HG03565 (cell line): Measurements from ENCODE around the gene FDXACB1.

Source experiments
- ATAC-seq: cut with Tn5 transposase; IDR thresholded peaks from one replicate; pipeline ENCODE4 v1.9.1; 2021; ENCODE audit warnings: mild to moderate bottlenecking, moderate library complexity; ENCODE audit not compliant: unreplicated experiment

The FDXACB1 gene

GRCh38 chr11:111845276-111846028, 33.5 kb downstream of the FDXACB1 start:
- ATAC-seq, result no peak

DNA sequence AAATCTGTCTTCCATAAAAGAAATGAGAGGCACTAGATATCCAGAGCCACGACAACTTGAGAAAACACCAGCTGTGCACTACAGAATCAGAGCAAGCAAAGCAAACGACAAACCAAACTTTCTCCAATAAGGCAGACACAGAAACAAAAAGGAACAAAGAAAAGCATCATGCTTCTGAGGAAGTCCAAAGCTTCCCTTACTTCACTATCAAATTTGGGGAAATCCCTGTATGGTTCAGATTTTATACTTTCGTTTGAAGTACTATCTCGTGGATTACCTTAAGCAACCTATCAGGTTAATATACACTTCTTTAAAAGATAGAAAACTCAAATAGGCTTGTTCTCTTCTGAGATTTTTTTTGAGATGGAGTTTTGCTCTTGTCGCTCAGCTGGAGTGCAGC, 35.3 kb downstream of the FDXACB1 start:
- ATAC-seq, result no peak

GRCh38 chr11:111841370-111842053, 37.5 kb downstream of the FDXACB1 start:
- ATAC-seq, result peak; percentile 51

GRCh38 chr11:111840143-111840542, 38.8 kb downstream of the FDXACB1 start:
- ATAC-seq, result no peak

DNA sequence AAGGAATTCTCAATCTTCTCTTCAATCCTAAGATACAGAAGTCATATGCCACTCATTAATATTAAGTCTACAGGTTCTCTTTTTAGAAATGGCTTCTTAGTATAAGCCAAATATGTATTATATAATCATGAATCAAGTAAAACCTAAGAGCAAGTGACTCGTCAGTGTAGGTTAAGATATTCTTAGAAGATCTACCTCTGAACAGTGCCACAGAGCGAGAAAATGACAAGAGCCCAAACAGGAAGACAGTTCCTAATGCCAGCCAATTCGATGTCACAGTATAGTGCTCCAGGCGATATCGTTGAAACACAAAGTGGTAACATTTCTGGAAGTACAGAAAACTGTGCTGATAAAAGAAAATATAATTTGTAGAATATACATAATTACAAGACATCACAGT, 40.9 kb downstream of the FDXACB1 start:
- no peak for ATAC-seq

GRCh38 chr11:111837366-111837891, 41.5 kb downstream of the FDXACB1 start:
- no peak for ATAC-seq

DNA sequence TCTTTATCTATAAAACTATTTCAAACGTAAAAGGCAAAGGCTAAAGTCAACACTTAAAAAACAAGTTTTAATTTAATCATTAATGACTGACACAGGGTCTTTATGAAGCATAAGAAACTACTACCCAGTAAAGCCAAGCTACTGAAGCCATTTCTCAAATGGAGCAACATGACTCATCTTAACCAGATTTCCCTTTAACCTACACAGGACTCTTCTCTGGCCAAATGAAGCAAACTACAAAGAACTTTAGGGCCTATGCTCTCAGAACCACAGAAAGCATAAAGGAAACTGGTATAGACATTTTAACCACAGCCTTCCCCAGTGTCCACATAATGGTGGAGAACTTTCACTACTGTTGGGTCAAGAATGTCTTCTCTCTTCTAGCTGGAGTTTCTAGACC, 42.2 kb downstream of the FDXACB1 start:
- peak; percentile 76 for ATAC-seq

DNA sequence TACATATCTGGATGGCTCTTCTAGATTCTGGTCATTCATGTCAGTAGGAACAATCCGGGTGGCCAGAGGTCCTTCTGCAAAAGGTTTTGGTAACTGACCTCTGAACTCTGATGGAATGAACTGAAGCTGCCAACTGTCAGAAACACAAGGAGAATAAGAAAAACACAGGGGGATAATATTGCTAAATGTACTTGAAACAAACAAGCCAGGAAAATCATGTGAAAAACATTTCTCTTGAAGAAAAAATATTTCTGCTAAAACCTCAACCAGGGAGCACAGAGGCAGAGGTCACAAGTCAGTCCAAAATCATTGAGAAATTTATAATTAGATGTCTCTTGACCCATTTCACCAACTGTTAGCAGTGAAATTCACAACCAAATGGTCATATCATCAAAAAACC, 42.8 kb downstream of the FDXACB1 start:
- ATAC-seq, result no peak

GRCh38 chr11:111835665-111836064, 43.3 kb downstream of the FDXACB1 start:
- ATAC-seq, result no peak

- no peak for ATAC-seq
Measured at GRCh38 chr11:111834432-111835163, 44.4 kb downstream of the FDXACB1 start.

DNA sequence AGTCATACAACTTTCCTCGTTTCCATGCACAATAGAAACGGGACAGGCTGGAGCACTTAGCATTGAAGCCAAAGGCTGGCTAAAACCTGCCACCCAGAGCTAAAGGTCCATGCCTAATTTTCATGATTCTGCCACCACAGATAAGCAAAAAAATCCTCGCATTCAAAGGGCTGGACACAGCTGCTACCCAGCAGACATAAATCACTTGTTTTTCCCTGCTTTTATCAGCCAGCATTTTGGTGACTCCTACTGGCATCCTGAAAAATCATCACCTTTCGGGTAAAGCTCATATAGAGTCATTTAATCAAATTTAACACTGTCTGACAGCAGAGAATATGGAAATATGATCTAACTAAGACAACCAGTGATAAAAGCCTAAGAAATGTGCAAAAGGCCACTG, 45.4 kb downstream of the FDXACB1 start:
- ATAC-seq, result no peak

GRCh38 chr11:111829185-111829968, 49.6 kb downstream of the FDXACB1 start:
- ATAC-seq, result peak; percentile 62

GRCh38 chr11:111826322-111826950, 52.5 kb downstream of the FDXACB1 start:
- no peak for ATAC-seq
